ELF-1 (cell line): ENCODE data around the gene UFD1.
A peak's percentile ranks its signal among the peaks of the same experiment; 100 is the strongest.

Source experiments
- DNase-seq: peaks from one replicate; pipeline ENCODE4 v3.0.0-alpha.2; 2016; ENCODE audit warnings: low read depth, low spot score

The UFD1 gene

GRCh38 chr22:19429950-19430889 is 48.8 kb downstream of the UFD1 start:
- DNase-seq: peak; percentile 42

GRCh38 chr22:19424186-19424500 is 54.9 kb downstream of the UFD1 start:
- no peak for DNase-seq

- peak; percentile 44 for DNase-seq
These were observed 56.3 kb downstream of the UFD1 start for GRCh38 chr22:19422440-19423301.

- DNase-seq: no peak
These were observed 58.7 kb downstream of the UFD1 start for GRCh38 chr22:19420321-19420720.

- DNase-seq: no peak
These were observed 59.4 kb downstream of the UFD1 start for GRCh38 chr22:19419464-19420178.

- no peak for DNase-seq
These were observed 59.9 kb downstream of the UFD1 start for GRCh38 chr22:19419086-19419463.

- no peak for DNase-seq
These were observed 66.1 kb downstream of the UFD1 start for GRCh38 chr22:19412923-19413322.

- no peak for DNase-seq
These were observed 66.5 kb downstream of the UFD1 start for GRCh38 chr22:19412478-19412877.

- no peak for DNase-seq
These were observed 67.3 kb downstream of the UFD1 start for GRCh38 chr22:19411690-19412045.

GRCh38 chr22:19410941-19411689 is 67.9 kb downstream of the UFD1 start:
- no peak for DNase-seq

GRCh38 chr22:19407649-19408606 is 71.1 kb downstream of the UFD1 start:
- no peak for DNase-seq

- DNase-seq: no peak
These were observed 72.1 kb downstream of the UFD1 start for GRCh38 chr22:19406846-19407245.

GRCh38 chr22:19406281-19406811 is 72.6 kb downstream of the UFD1 start:
- DNase-seq: no peak

- DNase-seq: no peak
These were observed 73.3 kb downstream of the UFD1 start for GRCh38 chr22:19405652-19406051.

- no peak for DNase-seq
These were observed 73.9 kb downstream of the UFD1 start for GRCh38 chr22:19405133-19405532.

GRCh38 chr22:19404676-19405075 is 74.3 kb downstream of the UFD1 start:
- DNase-seq: no peak

GRCh38 chr22:19402642-19403191 is 76.3 kb downstream of the UFD1 start:
- no peak for DNase-seq

- DNase-seq: no peak
These were observed 77.5 kb downstream of the UFD1 start for GRCh38 chr22:19401483-19401882.

- DNase-seq: no peak
These were observed 78.1 kb downstream of the UFD1 start for GRCh38 chr22:19400881-19401280.
